ENCODE data around the gene PTPRK.

The PTPRK gene

DNA sequence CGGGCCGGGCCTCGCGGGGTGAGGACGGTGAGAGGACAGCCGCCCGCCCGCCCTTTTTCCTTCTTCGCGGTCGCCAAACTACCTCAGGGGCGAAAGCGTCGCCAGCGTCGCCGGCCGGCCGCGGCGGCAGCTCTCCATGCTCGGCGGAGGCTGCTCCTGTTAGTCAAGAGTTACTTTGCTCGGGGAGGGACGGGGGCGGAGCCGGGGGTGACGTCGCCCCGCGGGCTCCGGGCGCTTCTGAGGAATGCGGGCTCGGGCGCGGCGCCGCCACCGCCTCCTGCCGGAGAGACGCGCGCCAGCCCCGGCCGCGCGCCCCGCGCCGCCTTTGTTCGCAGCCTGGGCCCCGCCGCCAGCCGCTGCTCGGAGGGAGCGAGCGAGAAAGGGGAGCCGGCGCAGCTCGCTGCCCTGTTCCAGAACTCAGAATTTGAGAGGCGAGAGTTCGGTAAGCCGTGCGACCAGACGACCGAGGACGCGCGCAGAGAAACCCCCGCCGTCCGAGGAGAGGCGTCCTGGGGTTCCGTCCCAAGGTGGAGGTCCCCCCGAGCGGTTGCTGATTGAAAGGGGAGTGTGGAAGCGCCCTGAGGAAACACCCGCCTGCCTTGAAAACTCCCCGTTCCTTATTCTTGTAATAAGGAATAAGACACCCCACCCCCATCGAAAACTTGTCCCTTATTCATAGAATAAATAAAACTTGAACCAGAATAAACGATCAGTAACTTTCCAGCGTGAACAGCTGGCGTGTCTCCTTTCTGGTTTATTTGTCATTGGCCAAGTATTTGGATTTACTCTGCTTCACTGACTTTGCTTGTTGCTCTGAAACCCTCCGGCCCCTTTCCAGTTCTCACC, at the start of gene PTPRK:
TSS of gene PTPRK (minus strand) at position 164 of the 846 bp plus-strand sequence. CDS start 241 bp downstream, outside the sequence.
- DNase-seq: peak; percentile 83

DNA sequence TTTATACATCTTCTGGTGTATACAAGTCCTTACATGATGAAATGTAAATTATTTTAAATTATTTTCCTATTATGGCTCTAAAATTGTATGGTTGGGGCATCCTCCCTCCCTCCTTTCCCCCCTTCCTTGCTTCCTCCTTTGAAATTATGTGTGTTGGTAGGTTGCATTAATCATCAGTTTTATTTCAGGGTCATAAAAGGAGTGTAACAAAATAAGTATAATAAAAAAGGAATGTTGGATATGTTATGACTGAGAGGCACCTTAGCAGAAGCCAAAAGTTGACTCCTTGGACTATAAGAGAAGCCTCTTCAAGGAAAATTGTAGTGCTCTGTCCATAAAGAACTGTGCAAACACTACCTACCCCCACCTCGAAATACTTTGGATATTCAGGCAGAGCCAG, 46.6 kb upstream of the PTPRK start:
- no peak for DNase-seq

DNA sequence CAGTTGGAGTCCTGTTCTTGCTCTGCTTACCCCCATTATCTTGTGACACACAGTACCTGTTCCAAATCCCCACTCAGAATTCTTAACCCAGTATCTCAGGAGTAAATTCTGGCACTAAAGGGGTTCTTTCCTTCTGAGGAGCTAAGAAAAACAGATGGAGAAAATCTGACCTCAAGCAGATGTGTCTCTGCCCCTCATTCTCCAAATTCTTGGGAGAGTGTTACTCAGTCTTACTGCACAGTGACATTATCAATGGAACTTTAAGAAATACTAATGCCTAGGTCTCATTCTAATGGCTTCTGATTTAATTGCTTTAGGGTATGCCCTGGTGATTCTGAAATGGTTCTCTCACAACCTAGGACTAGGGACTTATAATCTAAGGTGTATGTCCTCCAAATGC, 40.6 kb upstream of the PTPRK start:
- DNase-seq: no peak

DNA sequence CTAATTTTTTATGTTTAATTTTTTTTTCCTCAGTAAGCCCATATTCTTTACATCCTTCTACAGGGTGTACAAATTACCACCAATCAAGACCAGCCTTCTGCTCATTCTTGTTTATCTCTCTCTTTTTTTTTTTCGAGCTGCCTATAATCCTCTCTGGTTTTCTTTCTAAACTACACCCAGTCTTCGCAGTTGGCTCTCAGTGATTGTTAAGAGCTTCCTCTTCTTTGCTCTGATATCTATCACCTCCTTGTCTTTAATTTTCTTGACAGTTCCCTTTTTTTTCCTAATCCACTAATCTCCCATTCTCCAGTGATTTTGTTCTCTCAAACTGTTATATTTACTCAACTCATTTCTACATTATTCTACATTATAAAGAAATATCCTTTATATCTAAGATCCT, 38.5 kb upstream of the PTPRK start:
- DNase-seq: no peak

DNA sequence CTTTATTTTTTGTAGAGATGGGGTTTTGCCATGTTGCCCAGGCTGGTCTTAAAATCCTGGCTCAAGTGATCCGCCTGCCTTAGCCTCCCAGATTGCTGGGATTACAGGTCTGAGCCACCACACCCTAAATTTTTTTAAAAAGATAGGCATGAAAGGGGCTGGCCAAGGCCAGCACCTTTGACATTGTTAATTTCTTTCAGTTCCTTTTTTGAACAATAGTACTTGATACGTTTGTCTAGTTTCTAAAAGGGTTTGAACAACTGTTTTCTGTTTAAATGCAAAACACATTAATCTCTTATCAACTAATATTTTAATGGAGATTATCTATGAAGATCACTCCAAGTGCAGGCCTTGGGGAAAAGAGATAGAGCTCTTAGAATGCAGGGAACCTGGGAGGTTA, 37.6 kb upstream of the PTPRK start:
- DNase-seq: no peak

DNA sequence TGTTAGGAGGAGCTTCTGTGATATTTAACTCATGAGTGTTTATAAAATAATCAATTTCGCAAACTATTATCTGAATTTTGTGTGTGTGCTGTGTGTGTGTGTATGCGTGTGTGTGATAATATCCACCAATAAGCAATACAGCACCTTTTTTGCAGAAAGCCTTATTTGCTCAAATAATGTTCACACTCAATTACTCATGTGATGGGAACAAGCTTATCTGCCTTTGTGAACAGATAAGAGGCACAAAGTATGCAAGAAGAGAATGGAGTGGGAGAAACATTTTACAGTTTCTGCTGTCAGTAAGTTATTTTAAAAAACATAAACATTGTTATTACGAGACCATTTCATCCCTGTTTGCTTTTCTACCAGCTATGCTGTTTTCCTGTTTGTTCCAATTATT, 36.7 kb upstream of the PTPRK start:
- DNase-seq: no peak

DNA sequence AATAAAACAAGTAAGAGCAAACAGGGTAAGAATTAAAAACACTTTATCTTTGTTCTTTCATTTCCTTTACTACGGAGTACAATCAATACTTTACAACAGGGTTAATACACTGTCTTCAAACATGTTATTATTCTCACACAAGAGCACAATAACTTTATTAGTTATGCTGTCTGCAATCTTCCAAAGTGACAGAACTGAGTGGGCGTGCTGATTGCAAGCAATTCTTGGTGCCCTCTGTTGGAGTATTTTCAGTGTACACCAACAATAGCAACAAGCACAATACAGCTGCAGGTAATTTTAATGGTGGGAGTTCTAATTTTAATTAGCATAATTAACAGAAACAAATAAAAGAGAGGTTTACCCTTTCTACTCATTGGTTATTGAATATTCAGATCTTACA, 33.9 kb upstream of the PTPRK start:
- no peak for DNase-seq

DNA sequence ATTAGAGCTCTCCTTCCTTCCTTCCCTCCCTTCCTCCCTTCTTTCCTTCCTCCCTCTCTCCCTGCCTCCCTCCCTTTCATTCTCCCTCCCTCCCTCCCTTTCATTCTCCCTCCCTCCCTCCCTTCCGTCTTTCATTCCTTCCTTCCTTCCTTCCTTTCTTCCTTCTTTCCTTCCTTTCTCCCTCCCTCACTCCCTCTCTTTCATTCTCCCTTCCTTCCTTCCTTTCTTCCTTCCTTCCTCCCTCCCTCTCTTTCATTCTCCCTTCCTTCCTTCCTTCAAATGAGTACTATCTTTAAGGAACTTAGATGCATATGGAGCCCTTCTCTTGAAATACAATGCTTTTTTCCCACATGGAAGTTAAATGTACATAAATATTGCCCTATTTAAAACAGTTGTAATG, 20.9 kb upstream of the PTPRK start:
- DNase-seq: no peak

DNA sequence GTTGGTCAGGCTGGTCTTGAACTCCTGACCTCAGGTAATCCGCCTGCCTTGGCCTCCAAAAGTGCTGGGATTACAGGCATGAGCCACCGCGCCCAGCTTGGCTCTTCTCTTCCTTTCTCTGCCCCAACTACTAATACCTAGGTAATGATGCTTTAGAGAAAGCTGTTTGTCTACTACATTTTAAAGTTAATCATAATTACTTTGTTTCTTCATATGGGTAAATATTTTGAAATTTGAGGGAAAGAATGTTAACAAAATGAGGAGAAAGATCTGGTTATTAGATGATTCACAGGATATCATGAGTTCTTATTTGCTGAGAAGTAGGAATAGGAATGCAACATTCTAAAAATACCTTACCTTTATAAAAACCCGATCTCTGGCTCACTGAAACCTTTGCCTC, 18.4 kb upstream of the PTPRK start:
- no peak for DNase-seq

DNA sequence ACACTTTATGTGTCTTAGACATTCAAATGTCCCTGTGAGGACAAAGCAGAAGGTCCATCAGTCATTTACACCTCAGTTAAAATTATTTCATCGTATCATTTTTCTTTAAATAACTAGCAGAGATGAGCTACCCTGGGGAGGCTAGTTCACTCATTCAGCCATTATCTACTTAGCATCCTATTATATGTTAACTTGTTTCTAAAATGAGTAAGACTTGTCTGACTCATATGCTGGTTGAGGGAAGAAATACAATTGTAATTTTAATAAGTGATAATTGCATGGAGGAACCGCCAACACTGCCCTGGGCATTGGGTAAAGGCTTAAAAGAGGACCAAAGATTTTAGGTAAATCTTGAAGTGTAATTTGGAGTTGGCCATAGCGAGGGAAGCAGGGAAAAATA, 12.4 kb upstream of the PTPRK start:
- DNase-seq: no peak

DNA sequence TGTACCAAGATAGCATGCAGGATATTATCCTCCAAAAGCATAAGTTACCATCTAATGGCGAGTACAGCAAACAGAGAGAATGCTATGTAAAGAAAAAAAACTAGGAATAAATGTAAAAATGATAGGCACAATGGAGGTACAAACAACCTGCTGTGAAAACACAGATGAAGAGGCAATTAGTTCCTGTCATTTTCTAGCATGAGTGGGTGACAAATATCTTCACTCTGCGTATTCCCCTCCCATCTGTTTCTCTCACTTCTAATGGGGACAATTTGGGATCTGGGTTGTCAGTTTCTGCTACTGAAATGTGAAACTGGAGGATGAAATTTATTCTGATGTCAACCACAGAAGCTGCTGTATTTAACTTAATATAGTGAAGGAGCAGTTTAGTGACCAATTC, 11.7 kb upstream of the PTPRK start:
- DNase-seq: no peak

DNA sequence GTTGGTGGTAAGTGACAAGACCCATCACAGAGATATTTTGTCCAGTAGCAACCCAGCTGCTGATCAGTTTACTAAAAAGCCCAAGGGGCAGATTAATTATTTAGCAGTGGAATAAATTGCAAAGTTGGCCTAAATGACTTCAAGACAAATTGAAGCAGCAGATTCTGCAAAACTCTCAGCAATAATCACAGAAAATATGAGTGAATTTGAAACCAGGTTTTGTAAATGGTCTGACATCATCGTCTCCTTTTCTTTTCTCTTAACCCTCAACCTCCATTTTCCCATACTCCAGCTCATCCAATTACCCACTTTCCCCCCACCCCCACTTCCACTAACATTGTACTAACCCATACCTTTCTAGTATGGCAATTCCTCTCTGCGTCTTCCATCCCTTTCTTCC, 11.3 kb upstream of the PTPRK start:
- DNase-seq: no peak

DNA sequence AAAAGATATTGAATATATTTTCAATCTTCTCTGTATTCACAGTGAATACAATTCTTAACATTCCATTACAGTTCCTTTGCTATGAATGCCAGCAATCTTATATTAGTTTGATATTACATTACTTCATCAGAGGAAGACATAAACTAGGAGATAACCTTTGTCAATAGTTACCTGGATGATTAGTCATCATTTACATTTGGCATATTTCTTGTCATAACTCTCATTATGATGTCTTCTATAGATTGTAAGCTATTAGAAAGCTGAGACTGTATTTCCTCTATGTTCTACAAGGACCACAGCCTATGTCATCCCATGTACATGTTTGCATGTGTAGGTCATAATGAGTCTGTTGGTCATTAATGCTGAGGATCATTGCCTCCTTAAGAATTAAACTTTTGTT, 7.8 kb upstream of the PTPRK start:
- DNase-seq: no peak

DNA sequence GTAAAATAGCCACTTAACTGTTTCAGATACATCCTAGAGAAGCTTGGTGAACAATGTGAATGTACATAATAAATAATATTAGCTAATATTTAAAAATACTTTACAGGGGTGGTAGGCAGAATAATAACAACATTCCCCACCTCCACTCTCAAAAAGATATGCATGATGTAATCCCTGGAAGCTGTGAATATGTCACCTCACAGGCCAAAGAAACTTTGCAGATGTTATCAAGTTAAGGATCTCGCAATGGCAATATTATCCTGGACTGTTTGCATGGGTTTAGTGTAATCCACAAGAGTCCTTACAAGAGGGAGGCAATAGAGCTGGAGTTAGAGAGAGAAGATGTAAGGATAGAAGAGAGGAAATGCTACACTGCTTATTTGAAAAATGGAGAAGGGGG, 7.0 kb upstream of the PTPRK start:
- no peak for DNase-seq

DNA sequence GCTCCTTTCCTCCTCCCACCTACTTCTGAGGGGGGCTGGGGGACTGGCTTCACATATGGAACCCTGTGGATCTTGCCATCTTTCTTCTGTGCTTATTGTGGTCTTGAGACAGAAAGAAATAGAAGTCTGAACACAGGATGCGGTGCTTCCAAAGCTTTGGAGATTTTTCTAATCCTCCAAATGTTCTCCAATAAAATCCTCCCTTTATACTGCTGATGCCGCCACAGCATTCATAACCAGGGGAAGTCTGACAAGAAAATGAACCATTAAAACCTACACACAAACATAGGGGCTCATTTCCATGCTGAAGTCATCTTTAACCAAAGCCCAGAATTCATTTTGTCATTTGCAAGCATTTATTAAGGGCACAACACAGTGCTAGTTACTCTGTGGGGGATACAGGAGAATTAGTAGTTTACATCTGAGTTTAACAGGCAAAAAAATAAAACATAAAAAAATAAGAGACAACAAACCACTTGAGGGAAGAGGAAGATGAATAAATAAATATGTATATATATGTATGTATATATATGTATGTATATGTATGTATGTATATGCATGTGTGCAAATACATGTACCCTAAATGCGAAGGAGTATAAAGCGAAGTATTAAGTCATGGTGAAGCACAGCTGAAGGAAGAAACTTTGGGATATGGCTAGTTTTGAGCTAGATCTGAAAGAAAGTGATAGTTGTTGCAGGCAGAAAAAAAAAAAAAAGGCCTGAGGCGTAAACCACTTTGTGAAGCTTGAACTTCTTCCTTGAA, 5.9 kb upstream of the PTPRK start:
- DNase-seq: no peak

DNA sequence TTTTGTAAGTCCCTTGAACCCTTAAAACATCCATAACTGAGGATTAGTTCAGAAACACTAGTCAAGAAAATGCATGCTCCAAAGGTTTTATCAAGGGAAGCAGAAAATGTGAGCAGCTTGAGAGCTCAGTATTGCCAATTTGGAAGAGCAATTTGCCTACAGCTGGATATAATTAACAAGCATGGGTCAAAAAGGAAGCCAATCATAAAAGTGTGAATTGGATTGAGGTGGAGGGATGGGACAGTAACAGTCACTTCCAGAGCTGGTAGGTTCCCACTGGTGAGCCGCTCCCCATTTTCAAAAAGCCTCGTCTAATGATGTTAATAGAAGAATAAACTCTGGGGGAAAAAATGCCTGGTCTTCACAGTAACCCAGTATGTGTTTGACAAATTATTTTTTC, 5.0 kb upstream of the PTPRK start:
- DNase-seq: no peak

DNA sequence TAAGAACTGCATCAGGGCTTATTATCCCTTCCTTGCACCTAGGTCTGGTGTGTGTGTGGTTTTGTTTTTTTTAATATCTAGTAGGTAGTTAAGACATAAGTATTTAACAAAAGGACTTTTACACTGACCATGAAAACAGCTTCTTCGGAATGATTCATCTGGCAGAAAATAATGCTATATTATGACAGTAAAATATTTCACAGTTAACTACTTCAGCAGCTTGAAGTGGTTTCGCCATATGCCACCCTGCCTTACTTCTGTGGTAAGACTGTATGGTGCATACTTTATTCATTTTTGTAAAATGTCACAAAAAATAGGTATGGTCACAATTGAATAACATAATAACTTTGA, 858 bp upstream of the PTPRK start:
- DNase-seq: no peak

DNA sequence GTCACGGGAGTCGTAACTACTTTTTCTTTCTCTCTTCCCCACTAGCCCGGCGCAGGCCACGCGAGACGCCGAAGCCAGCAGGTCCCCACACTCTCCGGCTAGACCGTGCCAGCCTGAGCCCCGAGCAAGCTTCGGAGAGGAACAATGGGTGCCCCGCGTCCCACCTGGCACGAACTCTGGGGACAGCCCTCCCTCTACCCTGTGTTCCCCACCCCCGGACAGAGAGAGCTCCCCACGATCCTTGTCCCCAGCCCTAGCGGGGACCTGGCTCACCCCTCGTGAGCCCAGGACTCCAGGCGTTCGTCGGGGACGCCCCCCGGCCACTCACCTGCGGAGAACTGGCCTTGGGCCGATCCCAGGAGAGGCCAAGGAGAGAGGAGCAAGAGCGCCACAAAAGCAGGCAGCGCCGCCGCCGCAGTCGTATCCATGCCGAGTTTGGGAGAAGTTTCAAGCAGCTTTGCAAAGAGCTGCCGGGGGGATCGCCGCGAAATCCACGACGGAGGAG, 416 bp downstream of the PTPRK start:
- peak; percentile 37 for DNase-seq

DNA sequence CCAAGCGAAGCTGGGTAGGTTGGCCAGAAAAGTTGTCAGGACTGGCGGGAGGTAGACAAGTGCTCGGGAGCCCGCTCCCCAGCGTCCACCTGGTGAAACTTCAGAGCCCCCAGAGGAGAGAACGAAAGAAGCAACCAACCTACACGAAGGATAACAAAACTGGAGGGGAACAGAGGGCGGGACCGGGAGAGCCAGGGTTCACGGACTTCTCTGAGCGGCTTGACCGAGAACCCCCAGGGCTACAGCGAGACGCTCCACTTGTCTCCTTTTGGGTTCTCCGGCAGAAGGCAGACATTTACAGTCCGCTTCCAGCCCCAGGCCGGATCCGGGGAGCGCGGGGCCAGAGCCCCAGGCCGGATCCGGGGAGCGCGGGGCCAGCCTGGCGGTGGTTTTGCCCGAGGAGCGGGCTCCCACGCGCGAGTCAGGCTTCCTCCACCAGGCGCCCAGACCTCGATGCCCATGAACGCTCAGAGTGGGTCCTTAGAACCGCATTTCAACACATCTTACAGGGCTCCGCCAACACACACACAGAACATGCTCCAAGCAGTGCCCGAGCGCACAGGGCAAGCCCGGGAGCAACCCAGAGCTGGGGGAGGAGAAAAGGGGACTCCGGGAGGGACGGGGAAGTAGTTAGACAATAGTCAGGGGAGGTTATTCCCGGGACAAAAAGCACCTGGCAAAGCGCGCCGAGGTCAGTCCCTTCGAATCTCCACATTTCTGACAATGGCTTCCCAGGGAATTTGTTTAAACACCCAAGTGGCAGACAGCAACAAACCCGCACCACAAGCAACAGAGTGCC, 1.1 kb downstream of the PTPRK start:
- peak; percentile 16 for DNase-seq

DNA sequence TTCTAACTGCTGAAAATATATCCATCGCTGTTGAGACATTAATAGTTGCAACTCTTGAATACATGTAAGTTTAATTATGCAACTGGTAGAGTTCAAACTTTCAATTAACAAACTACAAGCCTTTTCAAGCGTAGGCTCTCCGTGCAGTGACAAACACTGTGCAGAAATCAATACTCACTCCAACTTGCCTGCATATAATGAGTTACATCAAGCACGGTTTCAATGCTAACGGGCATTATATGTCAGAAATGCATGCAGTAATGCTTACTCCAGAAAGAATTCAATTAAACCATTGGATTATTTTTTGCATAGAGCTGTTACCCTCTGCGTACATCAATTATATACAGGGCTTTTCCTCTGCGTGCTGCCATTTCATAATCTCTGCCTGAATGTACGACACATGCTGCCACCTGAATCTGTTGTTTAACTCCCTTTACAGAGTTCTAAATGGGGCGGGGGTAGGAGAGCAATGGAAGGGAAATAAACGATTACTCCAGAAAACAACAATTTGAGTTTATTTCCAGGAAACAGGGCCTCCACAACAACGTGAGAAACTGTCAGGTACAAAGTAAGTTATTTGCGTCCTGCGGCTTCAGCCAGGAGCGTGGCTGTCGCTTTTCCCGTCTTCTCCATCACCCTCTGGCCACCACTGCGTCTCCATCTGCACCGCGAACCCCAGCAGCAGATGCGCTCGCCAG, 1.8 kb downstream of the PTPRK start:
- no peak for DNase-seq

DNA sequence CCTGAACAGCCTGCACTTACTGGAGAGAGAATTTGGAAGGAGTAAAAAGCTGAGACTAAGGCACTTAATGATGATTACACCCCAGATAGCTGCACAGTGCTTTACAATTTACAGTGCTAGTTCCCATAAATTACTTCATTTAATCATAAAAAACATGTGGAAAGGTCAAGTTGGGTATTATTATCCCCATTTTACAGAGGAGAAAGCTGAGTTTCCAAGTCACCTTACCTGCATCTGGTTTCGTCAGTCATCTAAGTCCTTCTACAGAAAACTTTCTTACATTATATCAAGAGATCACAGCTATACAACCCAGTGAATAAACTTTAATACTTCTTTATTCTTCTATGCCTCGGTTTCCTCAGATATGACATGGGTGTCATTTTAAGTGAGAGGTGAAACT, 3.3 kb downstream of the PTPRK start:
- no peak for DNase-seq

DNA sequence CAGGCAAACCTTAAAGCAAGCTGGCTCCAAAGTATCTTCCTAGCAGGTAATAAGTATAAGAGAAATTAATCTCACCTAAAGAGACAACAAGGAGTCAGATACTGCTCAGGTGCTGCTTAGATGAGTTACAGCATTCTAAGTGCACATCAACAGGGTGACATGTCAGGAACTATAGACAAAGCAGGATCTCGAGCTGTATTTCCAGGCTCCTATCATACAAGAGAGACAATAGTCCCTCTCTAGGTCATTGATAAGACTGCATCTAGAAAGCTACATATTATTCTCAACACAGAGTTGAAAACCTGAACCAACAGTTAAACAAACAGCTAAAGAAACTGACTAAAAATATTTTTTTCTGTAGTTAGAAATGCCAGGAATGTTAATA, 3.9 kb downstream of the PTPRK start:
- no peak for DNase-seq
